Type B pancreatic cell (in vitro differentiated cells): ENCODE measurements around the gene C22orf31. TPM values are rescaled to one million over a fixed set of nuclear protein-coding genes. Genes with fewer than 3 reads are reported as not detected.

Experiments used
- DNase-seq: peaks from one replicate; pipeline ENCODE4 v3.0.0; 2021; ENCODE audit warnings: mixed read lengths; ENCODE audit not compliant: unreplicated experiment; ENCODE audit errors: extremely low spot score
- H3K27ac Mint-ChIP-seq: 2 replicates; pipeline ENCODE4 v1.8.0; 2021; ENCODE audit warnings: mild to moderate bottlenecking, mixed read lengths
- H3K27me3 Mint-ChIP-seq: 2 replicates; pipeline ENCODE4 v1.8.0; 2021; ENCODE audit warnings: mixed read lengths
- H3K36me3 Mint-ChIP-seq: 2 replicates; pipeline ENCODE4 v1.8.0; 2021; ENCODE audit warnings: mixed read lengths
- H3K4me1 Mint-ChIP-seq: one replicate; pipeline ENCODE4 v1.8.0; 2021; ENCODE audit warnings: mixed read lengths; ENCODE audit not compliant: unreplicated experiment
- H3K4me3 Mint-ChIP-seq: 2 replicates; pipeline ENCODE4 v1.8.0; 2021; ENCODE audit warnings: mild to moderate bottlenecking, mixed read lengths
- H3K9me3 Mint-ChIP-seq: 2 replicates; pipeline ENCODE4 v1.8.0; 2021; ENCODE audit warnings: mixed read lengths
- long read RNA-seq: library from polyadenylated mRNA; unstranded; transcript quantifications from one replicate; pipeline ENCODE4 v2.0.0, GENCODE V29; 2020
- total RNA-seq: library from RNA; stranded (reverse); gene quantifications from 2 replicates; pipeline ENCODE4 v1.2.1, GENCODE V29; 2021; ENCODE audit warnings: low replicate concordance
- TF ChIP-seq, protein P1 (sequence below): fragments of 200-600 bp; sonication (generic); conservative IDR thresholded peaks from 2 replicates; pipeline ENCODE4 v1.5.0; 2021; ENCODE audit warnings: antibody characterized with exemption, mild to moderate bottlenecking

Gene C22orf31
- 0.63 TPM in 1 of 2 replicates, not detected in the other for total RNA-seq
- long read RNA-seq = 0 reads

DNA sequence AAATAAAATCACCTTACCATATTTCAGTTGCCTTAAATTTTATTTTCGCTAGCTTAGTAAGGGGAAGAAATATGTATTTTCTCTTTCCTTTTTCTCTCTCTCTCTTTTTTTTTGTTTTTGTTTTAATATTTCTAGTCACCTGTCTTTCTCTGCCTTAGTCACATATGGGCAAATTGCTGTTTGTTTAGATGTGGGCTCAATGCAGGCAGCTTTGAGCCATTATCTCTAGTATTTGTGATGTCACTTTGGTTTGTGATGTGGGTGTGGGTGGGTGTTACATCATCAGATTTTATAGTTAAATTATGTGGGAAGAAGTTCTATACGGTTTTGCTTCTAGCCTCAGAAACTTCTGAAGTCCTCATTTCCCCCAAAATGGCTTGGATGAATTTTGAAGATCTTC lies at the start of gene C22orf31:
TSS of gene C22orf31 (minus strand) at position 59 of the 400 bp plus-strand sequence. CDS start at position 20, 39 bp downstream.
- TF ChIP-seq, protein P1, sequence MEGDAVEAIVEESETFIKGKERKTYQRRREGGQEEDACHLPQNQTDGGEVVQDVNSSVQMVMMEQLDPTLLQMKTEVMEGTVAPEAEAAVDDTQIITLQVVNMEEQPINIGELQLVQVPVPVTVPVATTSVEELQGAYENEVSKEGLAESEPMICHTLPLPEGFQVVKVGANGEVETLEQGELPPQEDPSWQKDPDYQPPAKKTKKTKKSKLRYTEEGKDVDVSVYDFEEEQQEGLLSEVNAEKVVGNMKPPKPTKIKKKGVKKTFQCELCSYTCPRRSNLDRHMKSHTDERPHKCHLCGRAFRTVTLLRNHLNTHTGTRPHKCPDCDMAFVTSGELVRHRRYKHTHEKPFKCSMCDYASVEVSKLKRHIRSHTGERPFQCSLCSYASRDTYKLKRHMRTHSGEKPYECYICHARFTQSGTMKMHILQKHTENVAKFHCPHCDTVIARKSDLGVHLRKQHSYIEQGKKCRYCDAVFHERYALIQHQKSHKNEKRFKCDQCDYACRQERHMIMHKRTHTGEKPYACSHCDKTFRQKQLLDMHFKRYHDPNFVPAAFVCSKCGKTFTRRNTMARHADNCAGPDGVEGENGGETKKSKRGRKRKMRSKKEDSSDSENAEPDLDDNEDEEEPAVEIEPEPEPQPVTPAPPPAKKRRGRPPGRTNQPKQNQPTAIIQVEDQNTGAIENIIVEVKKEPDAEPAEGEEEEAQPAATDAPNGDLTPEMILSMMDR = no peak
- H3K27ac Mint-ChIP-seq = no peak within 1 kb of the TSS

GRCh38 chr22:29110946-29111345 lies 49.3 kb upstream of the C22orf31 start:
- Mint-ChIP-seq H3K36me3 (peaks cover 15% of the 10 kb centered on the region), H3K4me3 (no peak overlapping the region), H3K27ac (no peak overlapping the region), H3K9me3 (no peaks in the 10 kb centered on the region), H3K4me1 (peaks cover 21% of the 10 kb centered on the region), H3K27me3 (no peaks in the 10 kb centered on the region)
- DNase-seq = no peak
- TF ChIP-seq, protein P1 = no peak

More for the DNA sequence above, at the start of gene C22orf31:
- DNase-seq = no peak
- H3K27me3 Mint-ChIP-seq = no peaks in the 10 kb centered on the region
- H3K4me1 Mint-ChIP-seq = peaks cover 22% of the 10 kb centered on the region
- H3K4me3 Mint-ChIP-seq = no peak within 1 kb of the TSS
- no peaks in the 10 kb centered on the region for H3K36me3 Mint-ChIP-seq
- no peaks in the 10 kb centered on the region for H3K9me3 Mint-ChIP-seq

- DNase-seq = no peak
- no peaks in the 10 kb centered on the region for H3K9me3 Mint-ChIP-seq
Observed at GRCh38 chr22:29109822-29110221, 48.2 kb upstream of the C22orf31 start.

GRCh38 chr22:29108137-29108536 lies 46.5 kb upstream of the C22orf31 start:
- no peak for DNase-seq
- Mint-ChIP-seq H3K4me3 (no peak overlapping the region), H3K4me1 (peaks cover 26% of the 10 kb centered on the region), H3K9me3 (no peaks in the 10 kb centered on the region), H3K27me3 (no peaks in the 10 kb centered on the region), H3K36me3 (peaks cover 15% of the 10 kb centered on the region), H3K27ac (no peak overlapping the region)
- TF ChIP-seq, protein P1 = no peak

More at GRCh38 chr22:29109822-29110221, 48.2 kb upstream of the C22orf31 start:
- peaks cover 14% of the 10 kb centered on the region for H3K36me3 Mint-ChIP-seq
- H3K4me1 Mint-ChIP-seq = peaks cover 20% of the 10 kb centered on the region
- no peak overlapping the region for H3K4me3 Mint-ChIP-seq
- TF ChIP-seq, protein P1 = no peak
- H3K27me3 Mint-ChIP-seq = no peaks in the 10 kb centered on the region
- H3K27ac Mint-ChIP-seq = no peak overlapping the region

DNA sequence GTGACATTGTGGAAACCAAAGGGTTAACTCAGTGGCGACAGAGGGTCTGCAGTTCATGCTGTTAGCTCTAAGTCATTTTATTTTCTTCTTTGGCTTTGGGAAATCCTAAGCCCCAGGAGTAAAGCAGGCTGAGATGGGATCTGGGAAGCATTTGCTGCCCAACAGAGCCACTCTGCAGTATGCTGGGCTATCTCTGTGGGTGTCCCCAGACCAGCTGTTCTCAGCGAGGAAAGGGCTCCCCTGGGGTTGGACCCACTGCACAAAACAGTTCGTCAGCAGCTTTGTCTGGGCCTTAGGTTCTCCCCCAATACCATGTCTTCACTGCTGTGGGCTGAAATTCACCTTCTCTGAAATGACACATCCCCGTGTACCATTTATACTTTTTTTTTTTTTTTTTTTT lies 45.2 kb upstream of the C22orf31 start:
- TF ChIP-seq, protein P1 = no peak
- H3K4me1 Mint-ChIP-seq = peaks cover 39% of the 10 kb centered on the region
- no peak for DNase-seq
- H3K4me3 Mint-ChIP-seq = no peak overlapping the region
- H3K27ac Mint-ChIP-seq = no peak overlapping the region
- H3K36me3 Mint-ChIP-seq = peaks cover 19% of the 10 kb centered on the region
- H3K27me3 Mint-ChIP-seq = no peaks in the 10 kb centered on the region
- no peaks in the 10 kb centered on the region for H3K9me3 Mint-ChIP-seq

DNA sequence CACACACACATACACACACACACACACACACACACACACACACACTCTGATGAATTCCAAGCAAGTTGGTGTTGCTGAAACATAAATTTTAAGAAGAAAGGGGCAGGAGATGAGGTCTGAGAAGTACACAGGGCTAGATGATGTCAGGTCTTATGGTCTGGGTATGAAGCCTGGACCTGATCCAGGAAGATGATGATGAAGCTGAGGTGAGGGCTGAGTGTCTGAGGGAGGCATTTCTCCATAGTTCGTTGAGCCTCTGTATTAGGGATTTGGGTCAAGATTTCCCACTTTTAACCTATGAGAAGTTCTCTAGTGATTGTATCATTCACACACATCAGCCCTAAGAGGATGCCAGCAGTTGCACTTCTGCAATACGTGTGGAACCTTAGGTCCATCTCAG lies 43.8 kb upstream of the C22orf31 start:
- H3K4me1 Mint-ChIP-seq = peaks cover 39% of the 10 kb centered on the region
- H3K4me3 Mint-ChIP-seq = no peak overlapping the region
- TF ChIP-seq, protein P1 = no peak
- H3K27me3 Mint-ChIP-seq = no peaks in the 10 kb centered on the region
- H3K9me3 Mint-ChIP-seq = no peaks in the 10 kb centered on the region
- DNase-seq = no peak
- H3K36me3 Mint-ChIP-seq = peaks cover 15% of the 10 kb centered on the region
- no peak overlapping the region for H3K27ac Mint-ChIP-seq
